Measurements from ENCODE around the gene SMARCAL1. TPM values are rescaled to one million over a fixed set of nuclear protein-coding genes. Genes with fewer than 3 reads are reported as not detected.

SMARCAL1 gene
- total RNA-seq, 1 donor from 2014 or later: 34.3 TPM

DNA sequence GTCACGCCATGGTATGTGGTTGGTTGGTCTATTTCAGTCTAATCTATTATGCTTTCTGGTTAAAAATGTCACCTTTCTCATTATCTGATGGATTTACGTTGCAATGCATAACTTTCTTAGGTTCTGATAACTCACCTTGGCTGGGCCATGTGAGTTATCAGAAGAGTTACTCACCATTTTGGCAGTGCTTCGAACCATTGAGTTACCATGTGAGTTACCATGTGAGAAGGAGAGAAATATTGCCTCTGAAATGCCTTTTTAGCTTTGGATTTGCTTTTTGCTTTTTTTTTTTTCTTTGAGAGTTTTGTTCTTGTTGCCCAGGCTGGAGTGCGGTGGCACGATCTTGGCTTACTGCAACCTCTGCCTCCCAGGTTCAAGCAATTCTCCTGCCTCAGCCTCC, 1.6 kb downstream of the SMARCAL1 start:
- ChIA-PET CTCF (no interaction called here), POLR2A (interaction anchor here (2.8 kb wide), 1 partner anchor 305 kb away, joined by 14 read pairs; the partner anchor contains the start of gene XRCC5)
- ATAC-seq (ENCODE audit: low read depth) (no peak), DNase-seq (no peak)
- H3K36me3 Mint-ChIP-seq (ENCODE audit: low read depth): peaks cover 39% of the 10 kb centered on the region
- intact Hi-C loops (cut with micrococcal nuclease): loop anchor here (2.0 to 10.0 kb wide), 6 partner anchors 191 to 1605 kb away; partner anchors contain the start of genes ATIC, BARD1 and MREG
- H3K4me3 Mint-ChIP-seq: peak overlapping the region; percentile 28
- TF ChIP-seq, protein P1, sequence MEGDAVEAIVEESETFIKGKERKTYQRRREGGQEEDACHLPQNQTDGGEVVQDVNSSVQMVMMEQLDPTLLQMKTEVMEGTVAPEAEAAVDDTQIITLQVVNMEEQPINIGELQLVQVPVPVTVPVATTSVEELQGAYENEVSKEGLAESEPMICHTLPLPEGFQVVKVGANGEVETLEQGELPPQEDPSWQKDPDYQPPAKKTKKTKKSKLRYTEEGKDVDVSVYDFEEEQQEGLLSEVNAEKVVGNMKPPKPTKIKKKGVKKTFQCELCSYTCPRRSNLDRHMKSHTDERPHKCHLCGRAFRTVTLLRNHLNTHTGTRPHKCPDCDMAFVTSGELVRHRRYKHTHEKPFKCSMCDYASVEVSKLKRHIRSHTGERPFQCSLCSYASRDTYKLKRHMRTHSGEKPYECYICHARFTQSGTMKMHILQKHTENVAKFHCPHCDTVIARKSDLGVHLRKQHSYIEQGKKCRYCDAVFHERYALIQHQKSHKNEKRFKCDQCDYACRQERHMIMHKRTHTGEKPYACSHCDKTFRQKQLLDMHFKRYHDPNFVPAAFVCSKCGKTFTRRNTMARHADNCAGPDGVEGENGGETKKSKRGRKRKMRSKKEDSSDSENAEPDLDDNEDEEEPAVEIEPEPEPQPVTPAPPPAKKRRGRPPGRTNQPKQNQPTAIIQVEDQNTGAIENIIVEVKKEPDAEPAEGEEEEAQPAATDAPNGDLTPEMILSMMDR (IDR thresholded peaks at IDR 0.05): no peak
- H3K9me3 Mint-ChIP-seq: no peaks in the 10 kb centered on the region
- H3K4me1 Mint-ChIP-seq: peaks cover 42% of the 10 kb centered on the region
- no peak overlapping the region for H3K27ac Mint-ChIP-seq
- H3K27me3 Mint-ChIP-seq: no peaks in the 10 kb centered on the region

DNA sequence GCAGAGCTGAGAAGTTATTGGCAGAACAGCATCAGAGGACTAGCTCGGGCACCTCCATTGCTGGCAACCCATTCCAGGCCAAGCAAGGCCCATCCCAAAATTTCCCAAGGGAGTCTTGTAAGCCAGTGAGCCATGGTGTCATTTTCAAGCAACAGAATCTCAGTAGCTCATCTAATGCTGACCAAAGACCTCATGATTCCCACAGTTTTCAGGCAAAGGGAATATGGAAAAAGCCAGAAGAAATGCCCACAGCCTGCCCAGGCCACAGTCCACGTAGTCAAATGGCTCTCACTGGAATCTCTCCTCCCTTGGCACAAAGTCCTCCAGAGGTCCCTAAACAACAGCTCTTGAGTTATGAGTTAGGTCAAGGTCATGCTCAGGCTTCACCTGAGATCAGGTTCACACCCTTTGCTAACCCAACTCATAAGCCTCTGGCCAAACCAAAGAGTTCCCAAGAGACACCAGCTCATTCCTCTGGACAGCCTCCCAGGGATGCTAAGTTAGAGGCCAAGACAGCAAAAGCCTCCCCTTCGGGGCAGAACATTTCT, 2.6 kb downstream of the SMARCAL1 start:
- no peak overlapping the region for H3K27ac Mint-ChIP-seq
- no peak overlapping the region for H3K4me3 Mint-ChIP-seq
- ATAC-seq (ENCODE audit: low read depth) (no peak), DNase-seq (no peak)
- TF ChIP-seq, protein P1 (IDR thresholded peaks at IDR 0.05): no peak
- H3K4me1 Mint-ChIP-seq: peaks cover 42% of the 10 kb centered on the region
- no peaks in the 10 kb centered on the region for H3K27me3 Mint-ChIP-seq
- no peaks in the 10 kb centered on the region for H3K9me3 Mint-ChIP-seq
- peaks cover 45% of the 10 kb centered on the region for H3K36me3 Mint-ChIP-seq (ENCODE audit: low read depth)
- ChIA-PET CTCF (interaction anchor here (1.2 to 2.2 kb wide), 4 partner anchors 9 to 192 kb away, joined by 4 to 8 read pairs (median 4); no protein-coding TSS in a partner anchor), POLR2A (interaction anchor here (0.7 kb wide), 1 partner anchor 332 kb away, joined by 5 read pairs; no protein-coding TSS in a partner anchor)
- intact Hi-C loops (cut with micrococcal nuclease): loop anchor here (5.0 to 10.0 kb wide), 2 partner anchors 358 to 1450 kb away; no protein-coding TSS in a partner anchor

DNA sequence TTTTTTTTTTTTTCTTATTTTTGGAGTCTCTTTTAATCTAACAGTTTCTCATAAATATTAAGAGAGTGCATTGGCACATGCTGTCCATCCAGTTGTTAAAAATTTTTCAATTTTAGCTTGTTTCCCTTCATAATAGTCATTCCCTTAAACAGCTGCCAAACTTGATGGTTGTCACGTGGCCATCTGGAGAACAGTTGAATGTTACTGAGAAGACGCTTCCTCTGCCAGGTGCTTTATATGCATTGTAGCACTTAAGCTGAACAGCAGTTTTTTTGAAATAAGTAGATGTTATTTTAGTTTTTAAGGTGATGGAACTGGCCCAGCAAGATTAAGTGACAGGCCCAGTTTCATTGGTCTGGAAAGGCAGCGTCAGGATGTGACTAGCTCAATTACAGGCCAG, 3.3 kb downstream of the SMARCAL1 start:
- POLR2A ChIA-PET: interaction anchor here (0.7 to 1.0 kb wide), 3 partner anchors 76 to 333 kb away, joined by 3 to 5 read pairs (median 3); partner anchors contain the start of gene RPL37A
- Mint-ChIP-seq H3K4me3 (no peak overlapping the region), H3K36me3 (ENCODE audit: low read depth) (peaks cover 52% of the 10 kb centered on the region), H3K9me3 (no peaks in the 10 kb centered on the region), H3K4me1 (peaks cover 42% of the 10 kb centered on the region), H3K27ac (no peak overlapping the region), H3K27me3 (no peaks in the 10 kb centered on the region)
- CTCF ChIA-PET: interaction anchor here (1.2 to 2.2 kb wide), 4 partner anchors 10 to 193 kb away, joined by 4 to 8 read pairs (median 4); no protein-coding TSS in a partner anchor
- TF ChIP-seq, protein P1 (IDR thresholded peaks at IDR 0.05): no peak
- intact Hi-C loops (cut with micrococcal nuclease): loop anchor here (10.0 kb wide), 1 partner anchor 1449 kb away; no protein-coding TSS in a partner anchor
- ATAC-seq (ENCODE audit: low read depth) (no peak), DNase-seq (no peak)

DNA sequence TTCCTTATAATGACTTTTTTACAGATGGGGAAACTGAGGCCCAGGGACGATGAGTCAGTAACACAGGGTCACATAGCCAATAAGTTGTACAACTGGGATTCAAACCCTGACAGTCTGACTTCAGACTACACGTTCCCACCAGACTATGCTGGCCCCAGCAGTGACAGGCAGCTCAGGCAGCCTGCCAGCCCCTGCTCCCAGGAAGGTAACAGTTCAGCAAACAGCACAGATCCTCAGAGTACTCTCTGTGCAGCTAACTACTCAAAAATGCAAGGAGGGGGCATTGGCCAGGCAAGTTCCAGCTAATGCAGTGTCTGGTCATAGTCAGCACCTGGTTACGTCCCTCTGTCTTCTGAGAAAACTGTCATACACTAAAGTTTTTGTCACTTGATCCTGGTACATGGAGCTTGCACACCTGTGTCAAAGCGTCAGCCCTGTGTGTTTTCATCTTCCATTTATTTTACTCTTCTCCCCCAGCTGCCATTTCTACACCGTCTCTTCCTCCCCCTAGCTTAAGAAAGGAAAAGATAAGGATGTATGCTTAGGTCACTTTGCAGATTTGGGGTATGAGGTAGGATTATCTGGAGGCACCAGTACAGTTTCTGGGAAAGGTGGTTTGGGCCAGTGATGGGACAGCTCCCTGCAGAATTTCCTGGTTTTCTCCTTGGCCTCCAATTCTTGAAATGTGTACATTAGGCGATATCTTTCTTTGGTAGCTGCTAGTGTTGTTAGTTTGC, 4.5 kb downstream of the SMARCAL1 start:
- H3K4me3 Mint-ChIP-seq: peak overlapping the region; percentile 39
- CTCF ChIA-PET: interaction anchor here (2.2 kb wide), 1 partner anchor 13 kb away, joined by 8 read pairs; no protein-coding TSS in a partner anchor
- H3K27me3 Mint-ChIP-seq: no peaks in the 10 kb centered on the region
- POLR2A ChIA-PET: interaction anchor here (1.0 to 3.0 kb wide), 3 partner anchors 76 to 194 kb away, joined by 3 to 15 read pairs (median 10); partner anchors contain the start of gene RPL37A
- no peak for ATAC-seq (ENCODE audit: low read depth)
- intact Hi-C loops (cut with micrococcal nuclease): loop anchor here (10.0 kb wide), 1 partner anchor 1448 kb away; no protein-coding TSS in a partner anchor
- DNase-seq: no peak
- peak overlapping the region; percentile 81 for H3K27ac Mint-ChIP-seq
- peaks cover 64% of the 10 kb centered on the region for H3K36me3 Mint-ChIP-seq (ENCODE audit: low read depth)
- TF ChIP-seq, protein P1 (IDR thresholded peaks at IDR 0.05): no peak
- H3K4me1 Mint-ChIP-seq: peaks cover 39% of the 10 kb centered on the region
- no peaks in the 10 kb centered on the region for H3K9me3 Mint-ChIP-seq
